Measurements from ENCODE around the gene GABPA.
"Not testable (repeated sequence)": the region's sequence is repeated elsewhere in the genome, so short reads cannot be mapped to it uniquely, and the experiment has no call there.

Gene GABPA

DNA sequence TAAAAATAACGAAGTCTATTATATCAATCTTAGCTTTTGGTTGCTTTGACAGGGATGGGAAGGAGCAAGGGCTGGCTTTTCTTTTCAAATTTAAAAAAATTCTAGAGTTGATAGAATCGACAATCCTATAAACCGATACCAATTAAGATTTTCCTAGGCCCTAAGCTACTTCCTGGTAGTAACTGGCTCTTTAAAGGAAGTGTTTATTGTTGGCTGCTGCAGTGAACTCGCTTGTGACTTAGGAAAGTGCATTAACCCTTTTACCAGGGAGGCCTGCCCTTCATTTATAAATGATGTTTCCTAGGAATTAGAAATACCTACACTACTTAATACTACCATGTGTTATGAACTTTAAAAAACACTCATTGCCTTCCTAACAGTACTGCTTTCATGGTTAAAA, 33.2 kb upstream of the GABPA start:
- TF ChIP-seq, protein P1, sequence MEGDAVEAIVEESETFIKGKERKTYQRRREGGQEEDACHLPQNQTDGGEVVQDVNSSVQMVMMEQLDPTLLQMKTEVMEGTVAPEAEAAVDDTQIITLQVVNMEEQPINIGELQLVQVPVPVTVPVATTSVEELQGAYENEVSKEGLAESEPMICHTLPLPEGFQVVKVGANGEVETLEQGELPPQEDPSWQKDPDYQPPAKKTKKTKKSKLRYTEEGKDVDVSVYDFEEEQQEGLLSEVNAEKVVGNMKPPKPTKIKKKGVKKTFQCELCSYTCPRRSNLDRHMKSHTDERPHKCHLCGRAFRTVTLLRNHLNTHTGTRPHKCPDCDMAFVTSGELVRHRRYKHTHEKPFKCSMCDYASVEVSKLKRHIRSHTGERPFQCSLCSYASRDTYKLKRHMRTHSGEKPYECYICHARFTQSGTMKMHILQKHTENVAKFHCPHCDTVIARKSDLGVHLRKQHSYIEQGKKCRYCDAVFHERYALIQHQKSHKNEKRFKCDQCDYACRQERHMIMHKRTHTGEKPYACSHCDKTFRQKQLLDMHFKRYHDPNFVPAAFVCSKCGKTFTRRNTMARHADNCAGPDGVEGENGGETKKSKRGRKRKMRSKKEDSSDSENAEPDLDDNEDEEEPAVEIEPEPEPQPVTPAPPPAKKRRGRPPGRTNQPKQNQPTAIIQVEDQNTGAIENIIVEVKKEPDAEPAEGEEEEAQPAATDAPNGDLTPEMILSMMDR (IDR thresholded peaks at IDR 0.05; ENCODE audit: control insufficient read depth, insufficient read depth, low read depth, low read length, missing control alignments), result no peak
- H3K4me3 ChIP-seq (ENCODE audit: control insufficient read depth, low read depth, low read length), result no peak overlapping the region
- no peak for DNase-seq (ENCODE audit: low read depth)

DNA sequence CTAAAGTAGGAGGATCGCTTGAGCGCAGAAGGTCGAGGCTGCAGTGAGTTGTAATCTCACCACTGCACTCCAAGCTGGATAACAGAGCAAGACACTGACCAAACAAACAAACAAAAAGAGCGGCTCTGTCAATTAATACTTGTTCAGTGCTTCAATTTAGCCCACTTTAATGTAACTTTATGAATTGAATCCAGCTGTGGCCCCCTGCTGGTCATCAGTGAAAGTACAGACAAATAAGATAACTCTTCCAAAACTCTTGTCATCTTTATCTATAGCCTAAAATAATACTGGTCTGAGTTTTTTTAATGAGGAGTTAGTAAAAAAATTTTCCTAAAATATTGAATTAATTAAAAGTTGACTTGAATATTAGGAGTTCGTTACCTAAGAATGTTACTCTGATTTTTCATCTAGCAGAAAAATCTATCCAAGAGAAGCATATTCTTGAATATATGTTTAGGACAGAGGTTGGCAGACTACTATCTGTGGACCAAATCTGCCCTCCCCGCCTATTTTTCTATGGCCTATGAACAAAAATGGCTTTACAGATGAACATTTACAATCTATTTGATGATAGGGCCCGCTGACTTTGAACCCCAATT, 26.2 kb upstream of the GABPA start:
- TF ChIP-seq, protein P1 (IDR thresholded peaks at IDR 0.05; ENCODE audit: control insufficient read depth, insufficient read depth, low read depth, low read length, missing control alignments), result peak; percentile 68
- H3K4me3 ChIP-seq (ENCODE audit: control insufficient read depth, low read depth, low read length), result no peak overlapping the region
- peak; percentile 14 for DNase-seq (ENCODE audit: low read depth)

DNA sequence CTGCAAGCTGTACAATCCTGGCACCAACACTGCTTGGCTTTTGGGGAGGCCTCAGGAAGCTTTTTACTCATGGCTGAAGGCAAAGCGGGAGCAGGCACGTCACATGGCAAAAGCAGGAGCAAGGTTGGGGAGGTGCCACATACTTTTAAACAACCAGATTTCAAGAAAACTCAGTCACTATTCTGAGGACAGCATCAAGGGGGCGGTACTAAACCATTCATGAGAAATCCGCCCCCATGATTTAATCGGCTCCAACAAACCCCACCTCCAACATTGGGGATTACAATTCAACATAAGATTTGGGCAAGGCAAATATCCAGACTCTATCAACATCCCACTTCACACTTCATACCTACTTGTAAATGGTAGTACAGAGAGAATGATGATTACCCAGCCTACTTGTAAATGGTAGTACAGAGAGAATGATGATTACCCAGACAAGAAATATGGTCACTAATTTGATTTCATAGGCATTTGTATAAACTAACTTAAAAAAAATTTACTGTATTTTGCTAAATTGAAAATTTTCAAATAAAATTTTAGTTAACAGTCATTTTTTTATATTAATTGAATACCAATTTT, 25.0 kb upstream of the GABPA start:
- TF ChIP-seq, protein P1 (IDR thresholded peaks at IDR 0.05; ENCODE audit: control insufficient read depth, insufficient read depth, low read depth, low read length, missing control alignments), result no peak
- no peak overlapping the region for H3K4me3 ChIP-seq (ENCODE audit: control insufficient read depth, low read depth, low read length)
- no peak for DNase-seq (ENCODE audit: low read depth)

DNA sequence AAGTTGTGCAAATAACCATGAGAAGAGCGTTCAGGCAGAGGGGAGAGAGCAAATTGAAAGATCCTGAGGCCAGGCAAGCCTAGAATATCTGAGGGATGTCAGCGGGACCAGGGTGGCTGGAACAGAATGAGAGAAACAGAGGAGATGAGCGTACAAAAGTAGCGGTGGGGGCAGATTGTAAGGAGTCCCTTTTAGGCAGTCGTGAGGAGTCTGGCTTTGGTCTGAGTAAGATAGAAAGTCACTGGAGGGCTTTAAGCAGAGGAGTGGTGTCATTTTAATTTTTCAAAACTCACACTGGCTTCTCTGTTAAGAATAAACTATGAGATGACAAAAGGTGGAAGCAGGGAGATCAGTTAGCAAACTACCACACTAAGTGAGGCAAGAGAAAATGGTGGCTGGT, 24.2 kb upstream of the GABPA start:
- TF ChIP-seq, protein P1 (IDR thresholded peaks at IDR 0.05; ENCODE audit: control insufficient read depth, insufficient read depth, low read depth, low read length, missing control alignments), result no peak
- H3K4me3 ChIP-seq (ENCODE audit: control insufficient read depth, low read depth, low read length), result no peak overlapping the region
- no peak for DNase-seq (ENCODE audit: low read depth)

DNA sequence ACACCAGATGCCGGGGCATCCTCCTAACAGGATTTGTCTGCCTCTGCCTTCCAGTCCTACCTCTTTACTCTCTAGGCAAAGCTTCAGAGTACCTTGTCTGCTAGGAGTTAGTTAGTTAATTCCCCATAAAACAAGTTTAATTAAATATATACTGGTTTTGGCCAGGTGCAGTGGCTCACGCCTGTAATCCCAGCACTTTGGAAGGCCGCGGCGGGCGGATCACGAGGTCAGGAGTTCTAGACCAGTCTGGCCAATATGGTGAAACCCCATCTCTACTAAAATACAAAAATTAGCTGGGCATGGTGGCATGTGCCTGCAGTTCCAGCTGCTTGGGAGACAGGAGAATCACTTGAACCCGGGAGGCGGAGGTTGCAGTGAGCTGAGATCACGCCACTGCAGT, 20.7 kb upstream of the GABPA start:
- not testable (repeated sequence) for DNase-seq (ENCODE audit: low read depth); H3K4me3 ChIP-seq (ENCODE audit: control insufficient read depth, low read depth, low read length)

DNA sequence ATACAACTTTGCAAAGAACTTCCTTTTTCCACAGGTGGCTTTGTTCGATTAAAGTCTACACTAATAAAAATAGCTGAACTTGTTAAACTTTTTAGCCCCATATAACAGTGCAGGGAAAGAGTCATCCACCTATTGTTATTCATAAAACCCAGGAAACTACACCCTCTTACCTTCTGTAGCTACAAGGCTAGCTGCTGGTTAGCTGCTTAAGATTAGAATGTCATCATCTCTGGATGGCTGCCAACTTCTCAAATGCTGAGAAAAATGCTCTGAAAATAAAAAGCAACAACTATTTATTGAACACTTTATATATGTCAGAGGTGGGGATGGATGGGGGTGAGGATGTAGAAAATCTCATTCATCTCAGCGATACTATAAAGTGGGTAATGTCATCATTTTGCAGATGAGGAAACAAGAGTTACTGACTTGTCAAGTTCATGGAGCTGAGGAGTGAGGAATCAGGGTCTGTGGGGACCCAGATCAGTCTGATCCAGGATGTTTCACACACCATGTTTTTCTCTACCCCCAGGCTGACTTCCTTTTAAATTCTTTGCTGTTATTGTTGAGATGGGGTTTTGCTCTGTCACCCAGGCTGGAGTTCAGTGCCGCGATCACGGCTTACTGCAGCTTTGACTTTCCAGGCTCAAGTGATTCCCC, 17.2 kb upstream of the GABPA start:
- TF ChIP-seq, protein P1 (IDR thresholded peaks at IDR 0.05; ENCODE audit: control insufficient read depth, insufficient read depth, low read depth, low read length, missing control alignments), result no peak
- DNase-seq (ENCODE audit: low read depth), result no peak
- H3K4me3 ChIP-seq (ENCODE audit: control insufficient read depth, low read depth, low read length), result no peak overlapping the region

DNA sequence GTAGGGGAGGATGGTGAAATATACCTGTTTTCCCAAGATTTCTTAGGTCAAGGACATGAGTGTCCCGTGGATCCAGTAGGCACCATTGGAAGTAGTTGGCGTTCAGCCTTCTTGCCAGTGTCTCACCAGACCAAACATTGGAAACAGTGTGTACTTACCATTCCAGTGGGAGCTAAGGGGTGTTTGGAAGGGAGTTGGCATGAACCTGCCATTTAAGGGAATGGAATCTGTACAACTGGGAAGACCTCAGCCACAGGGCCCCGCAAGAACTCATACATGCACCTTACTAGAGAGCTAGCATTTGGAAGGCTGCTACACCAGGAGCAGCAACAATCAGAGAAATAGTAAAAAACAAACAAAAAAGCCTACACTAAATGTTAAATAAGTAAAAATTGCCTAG, 12.8 kb upstream of the GABPA start:
- TF ChIP-seq, protein P1 (IDR thresholded peaks at IDR 0.05; ENCODE audit: control insufficient read depth, insufficient read depth, low read depth, low read length, missing control alignments), result no peak
- no peak overlapping the region for H3K4me3 ChIP-seq (ENCODE audit: control insufficient read depth, low read depth, low read length)
- no peak for DNase-seq (ENCODE audit: low read depth)
